OCI-LY3 (cell line): Measurements from ENCODE around the gene RIPK3.

ENCODE experiments used
- H2AFZ ChIP-seq: fragments of 200-600, 300-600 bp; shearing (Covaris generic); 2 replicates; pipeline ENCODE4 v1.6.0; 2014; ENCODE audit warnings: antibody characterized with exemption, low read depth, low read length
- H3K27ac ChIP-seq: fragments of 200-600, 300-600 bp; sonication (generic); 2 replicates; pipeline ENCODE4 v1.5.1; 2014; ENCODE audit warnings: mild to moderate bottlenecking, low read length, moderate library complexity, mixed read lengths
- H3K27me3 ChIP-seq: fragments of 200-600, 300-600 bp; sonication (generic); 2 replicates; pipeline ENCODE4 v1.6.1; 2014; ENCODE audit warnings: low read depth, low read length, mixed read lengths
- H3K36me3 ChIP-seq: fragments of 200-600, 300-600 bp; sonication (generic); replicated peaks from 2 replicates; pipeline ENCODE3; 2014; ENCODE audit warnings: low read depth, low read length, mixed read lengths
- H3K4me1 ChIP-seq: fragments of 300-600, 200-600 bp; sonication (generic); 2 replicates; pipeline ENCODE4 v1.6.1; 2014; ENCODE audit warnings: low read length, mixed read lengths
- H3K4me2 ChIP-seq: fragments of 200-600, 300-600 bp; sonication (generic); 2 replicates; pipeline ENCODE4 v1.6.1; 2014; ENCODE audit warnings: low read length, mixed read lengths
- H3K4me3 ChIP-seq: fragments of 300-600, 200-600 bp; sonication (generic); 2 replicates; pipeline ENCODE4 v1.5.1; 2014; ENCODE audit warnings: antibody characterized with exemption, mild to moderate bottlenecking, low read length, moderate library complexity
- H3K79me2 ChIP-seq: fragments of 300-600, 200-600 bp; shearing (Covaris generic); 2 replicates; pipeline ENCODE4 v1.6.1; 2014; ENCODE audit warnings: mild to moderate bottlenecking, low read length, mixed read lengths
- H3K9ac ChIP-seq: fragments of 300-600, 200-600 bp; shearing (Covaris generic); 2 replicates; pipeline ENCODE4 v1.6.0; 2014; ENCODE audit warnings: mild to moderate bottlenecking, low read length, moderate library complexity
- H3K9me3 ChIP-seq: fragments of 200-600, 300-600 bp; shearing (Covaris generic); 2 replicates; pipeline ENCODE4 v1.6.1; 2014; ENCODE audit warnings: low read length, mixed read lengths; ENCODE audit not compliant: insufficient read depth
- H4K20me1 ChIP-seq: fragments of 200-600, 300-600 bp; sonication (generic); 2 replicates; pipeline ENCODE4 v1.6.1; 2016; ENCODE audit warnings: low read length, mixed read lengths; ENCODE audit not compliant: insufficient read depth
- CTCF ChIP-seq: fragments of 200-600, 300-600 bp; sonication (generic); IDR thresholded peaks from 2 replicates; pipeline ENCODE4 v1.5.1; 2014; ENCODE audit warnings: antibody characterized with exemption, low read length, low read depth
- EZH2phosphoT487 ChIP-seq: fragments of 200-600 bp; shearing (Covaris generic); IDR thresholded peaks from 2 replicates; pipeline ENCODE4 v1.6.1; 2018; ENCODE audit warnings: antibody characterized with exemption, mixed run types, low read depth

Gene RIPK3

GRCh38 chr14:24308342-24309124 lies 31.3 kb downstream of the RIPK3 start:
- H4K20me1 ChIP-seq: no peaks in the 10 kb centered on the region
- no peak overlapping the region for H3K9ac ChIP-seq
- H3K4me2 ChIP-seq: no peak overlapping the region
- H3K27me3 ChIP-seq: no peaks in the 10 kb centered on the region
- no peak overlapping the region for H3K4me3 ChIP-seq
- peaks cover 33% of the 10 kb centered on the region for H3K36me3 ChIP-seq
- H2AFZ ChIP-seq: no peak overlapping the region
- no peaks in the 10 kb centered on the region for H3K79me2 ChIP-seq
- TF ChIP-seq EZH2phosphoT487 (no peak), CTCF (no peak; the same call in 1 of the 2 replicates)
- no peaks in the 10 kb centered on the region for H3K9me3 ChIP-seq
- peaks cover 4% of the 10 kb centered on the region for H3K4me1 ChIP-seq
- H3K27ac ChIP-seq: no peak overlapping the region

- TF ChIP-seq CTCF (peak; percentile 94), EZH2phosphoT487 (no peak)
- Histone ChIP-seq H2AFZ (no peak within 1 kb of the TSS), H3K4me1 (peaks cover 4% of the 10 kb centered on the region)
These were observed 32.0 kb downstream of the RIPK3 start, which contains the start of gene CIDEB for GRCh38 chr14:24307575-24308341. Gene CIDEB, minus strand, starts transcription at chr14:24307977. Its CDS starts 119 bp downstream, at chr14:24307858.

GRCh38 chr14:24307156-24307574 lies 32.6 kb downstream of the RIPK3 start:
- no peaks in the 10 kb centered on the region for H3K9me3 ChIP-seq
- peaks cover 4% of the 10 kb centered on the region for H3K4me1 ChIP-seq
- no peak overlapping the region for H3K4me3 ChIP-seq
- no peaks in the 10 kb centered on the region for H3K79me2 ChIP-seq
- peaks cover 44% of the 10 kb centered on the region for H3K36me3 ChIP-seq
- H3K4me2 ChIP-seq: no peak overlapping the region
- H3K27me3 ChIP-seq: no peaks in the 10 kb centered on the region
- H4K20me1 ChIP-seq: no peaks in the 10 kb centered on the region
- TF ChIP-seq CTCF (no peak), EZH2phosphoT487 (no peak)
- no peak overlapping the region for H2AFZ ChIP-seq
- no peak overlapping the region for H3K27ac ChIP-seq
- H3K9ac ChIP-seq: no peak overlapping the region

More at GRCh38 chr14:24307575-24308341, 32.0 kb downstream of the RIPK3 start, which contains the start of gene CIDEB:
- no peaks in the 10 kb centered on the region for H3K9me3 ChIP-seq
- no peak within 1 kb of the TSS for H3K4me2 ChIP-seq
- no peaks in the 10 kb centered on the region for H3K27me3 ChIP-seq
- no peaks in the 10 kb centered on the region for H3K79me2 ChIP-seq
- H3K9ac ChIP-seq: no peak within 1 kb of the TSS
- peak within 1 kb of the TSS; percentile 17; the same call in 1 of the 2 replicates for H3K27ac ChIP-seq
- peaks cover 38% of the 10 kb centered on the region for H3K36me3 ChIP-seq
- no peaks in the 10 kb centered on the region for H4K20me1 ChIP-seq
- no peak within 1 kb of the TSS for H3K4me3 ChIP-seq

- peaks cover 53% of the 10 kb centered on the region for H3K36me3 ChIP-seq
- no peak overlapping the region for H3K4me3 ChIP-seq
- peaks cover 17% of the 10 kb centered on the region for H3K4me1 ChIP-seq
These were observed 35.8 kb downstream of the RIPK3 start for GRCh38 chr14:24304019-24304387.

More at GRCh38 chr14:24304019-24304387, 35.8 kb downstream of the RIPK3 start:
- peaks cover 20% of the 10 kb centered on the region for H3K79me2 ChIP-seq
- H3K4me2 ChIP-seq: no peak overlapping the region
- H3K27me3 ChIP-seq: no peaks in the 10 kb centered on the region
- no peak for TF ChIP-seq CTCF
- no peak for TF ChIP-seq EZH2phosphoT487
- no peaks in the 10 kb centered on the region for H4K20me1 ChIP-seq
- no peak overlapping the region for H2AFZ ChIP-seq
- H3K9ac ChIP-seq: no peak overlapping the region
- H3K9me3 ChIP-seq: no peaks in the 10 kb centered on the region
- no peak overlapping the region for H3K27ac ChIP-seq
